RWPE1 (cell line): Measurements from ENCODE around the gene HOXB2.
A peak's percentile ranks its signal among the peaks of the same experiment; 100 is the strongest.

ENCODE experiments used
- CTCF ChIA-PET: fragments of 350-600 bp; sonication (Branson Sonifier 250); formaldehyde crosslinking; extraction: SDS; loops from one replicate; lab custom pipeline; 2021; lab: Yijun Ruan, JAX
- POLR2A ChIA-PET: fragments of 400-600 bp; formaldehyde crosslinking; extraction: SDS; loops from one replicate; lab custom pipeline; 2020; ENCODE audit warnings: antibody characterized with exemption; ENCODE audit not compliant: low non-redundant PET; lab: Yijun Ruan, JAX
- DNase-seq: peaks from one replicate; pipeline ENCODE4 v3.0.0; 2012; ENCODE audit warnings: low spot score
- H3K27ac ChIP-seq: fragments of 450-650 bp; 2 replicates; pipeline ENCODE4 v1.5.1; 2017
- TF ChIP-seq, protein P1 (sequence below): fragments of 450-650 bp; conservative IDR thresholded peaks from 2 replicates; pipeline ENCODE4 v1.5.1; 2017; ENCODE audit warnings: low read depth, mild to moderate bottlenecking

HOXB2 gene

DNA sequence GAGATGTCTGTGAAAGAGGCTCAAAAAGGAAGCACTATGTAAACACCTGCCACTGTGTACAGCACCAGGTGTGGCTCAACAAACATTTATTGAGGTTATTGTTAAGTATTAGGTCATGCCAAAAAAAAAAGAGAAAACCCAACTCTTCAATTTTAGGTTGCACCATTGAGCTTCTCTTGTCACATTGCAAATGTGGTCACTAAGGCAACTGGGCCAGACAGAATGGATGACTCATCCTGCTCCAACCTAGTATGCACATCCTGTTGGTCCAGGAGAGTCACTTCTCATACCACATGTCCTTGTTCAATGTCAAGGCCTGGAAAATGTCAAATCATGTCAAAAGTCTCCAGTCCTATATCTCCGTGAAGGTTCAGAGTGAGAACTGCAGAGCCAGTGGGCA, 39.1 kb downstream of the HOXB2 start:
- TF ChIP-seq, protein P1, sequence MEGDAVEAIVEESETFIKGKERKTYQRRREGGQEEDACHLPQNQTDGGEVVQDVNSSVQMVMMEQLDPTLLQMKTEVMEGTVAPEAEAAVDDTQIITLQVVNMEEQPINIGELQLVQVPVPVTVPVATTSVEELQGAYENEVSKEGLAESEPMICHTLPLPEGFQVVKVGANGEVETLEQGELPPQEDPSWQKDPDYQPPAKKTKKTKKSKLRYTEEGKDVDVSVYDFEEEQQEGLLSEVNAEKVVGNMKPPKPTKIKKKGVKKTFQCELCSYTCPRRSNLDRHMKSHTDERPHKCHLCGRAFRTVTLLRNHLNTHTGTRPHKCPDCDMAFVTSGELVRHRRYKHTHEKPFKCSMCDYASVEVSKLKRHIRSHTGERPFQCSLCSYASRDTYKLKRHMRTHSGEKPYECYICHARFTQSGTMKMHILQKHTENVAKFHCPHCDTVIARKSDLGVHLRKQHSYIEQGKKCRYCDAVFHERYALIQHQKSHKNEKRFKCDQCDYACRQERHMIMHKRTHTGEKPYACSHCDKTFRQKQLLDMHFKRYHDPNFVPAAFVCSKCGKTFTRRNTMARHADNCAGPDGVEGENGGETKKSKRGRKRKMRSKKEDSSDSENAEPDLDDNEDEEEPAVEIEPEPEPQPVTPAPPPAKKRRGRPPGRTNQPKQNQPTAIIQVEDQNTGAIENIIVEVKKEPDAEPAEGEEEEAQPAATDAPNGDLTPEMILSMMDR, result no peak
- no peak overlapping the region for H3K27ac ChIP-seq
- ChIA-PET CTCF (interaction anchor here (0.6 to 1.4 kb wide), 4 partner anchors 9 to 127 kb away, joined by 3 to 4 read pairs (median 4); no protein-coding TSS in a partner anchor), POLR2A (interaction anchor here (0.6 kb wide), 1 partner anchor 31 kb away, joined by 7 read pairs; no protein-coding TSS in a partner anchor)
- DNase-seq, result peak; percentile 41

DNA sequence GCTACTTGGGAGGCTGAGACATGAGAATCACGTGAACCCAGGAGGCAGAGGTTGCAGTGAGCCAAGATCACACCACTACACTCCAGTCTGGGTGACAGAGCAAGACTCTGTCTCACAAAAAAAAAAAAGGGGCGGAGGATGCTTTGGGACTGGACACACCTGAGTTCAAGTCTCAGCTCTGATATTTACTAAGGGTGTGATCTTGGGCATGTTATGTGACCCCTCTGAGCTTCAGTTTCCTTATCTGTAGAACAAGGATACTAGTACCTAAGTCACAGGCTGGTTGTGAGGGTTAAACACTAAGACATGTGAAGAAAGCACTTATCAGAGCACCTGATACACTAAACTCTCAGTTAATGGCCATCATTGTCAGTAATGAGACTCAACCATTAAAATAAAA, 40.0 kb downstream of the HOXB2 start:
- POLR2A ChIA-PET, result no interaction called here
- CTCF ChIA-PET, result interaction anchor here (1.4 kb wide), 1 partner anchor 8 kb away, joined by 4 read pairs; no protein-coding TSS in a partner anchor
- no peak overlapping the region for H3K27ac ChIP-seq
- TF ChIP-seq, protein P1, result no peak
- DNase-seq, result no peak

DNA sequence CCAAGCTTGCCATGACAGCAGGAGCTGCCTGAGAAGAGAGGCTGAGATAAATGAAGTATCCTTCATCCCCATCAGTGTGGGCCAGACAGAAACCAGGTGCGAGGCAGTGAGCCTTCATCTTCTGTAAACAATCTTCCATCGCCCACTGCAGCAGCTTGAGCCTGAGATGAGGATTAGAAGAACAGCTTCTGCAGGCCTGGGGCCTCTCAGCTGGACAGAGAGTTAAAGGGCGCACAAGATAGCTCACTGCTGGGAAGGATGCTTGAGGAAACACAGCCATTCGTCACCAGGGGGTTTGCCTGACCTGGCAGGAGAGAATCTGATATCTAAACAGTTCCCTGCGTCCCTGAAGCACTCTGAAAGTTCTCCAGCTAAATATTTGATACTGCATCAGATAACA, 41.2 kb downstream of the HOXB2 start:
- ChIA-PET CTCF (interaction anchor here (0.5 to 1.6 kb wide), 3 partner anchors 11 to 39 kb away, joined by 3 to 8 read pairs (median 7); no protein-coding TSS in a partner anchor), POLR2A (no interaction called here)
- no peak overlapping the region for H3K27ac ChIP-seq
- DNase-seq, result no peak
- TF ChIP-seq, protein P1, result no peak

DNA sequence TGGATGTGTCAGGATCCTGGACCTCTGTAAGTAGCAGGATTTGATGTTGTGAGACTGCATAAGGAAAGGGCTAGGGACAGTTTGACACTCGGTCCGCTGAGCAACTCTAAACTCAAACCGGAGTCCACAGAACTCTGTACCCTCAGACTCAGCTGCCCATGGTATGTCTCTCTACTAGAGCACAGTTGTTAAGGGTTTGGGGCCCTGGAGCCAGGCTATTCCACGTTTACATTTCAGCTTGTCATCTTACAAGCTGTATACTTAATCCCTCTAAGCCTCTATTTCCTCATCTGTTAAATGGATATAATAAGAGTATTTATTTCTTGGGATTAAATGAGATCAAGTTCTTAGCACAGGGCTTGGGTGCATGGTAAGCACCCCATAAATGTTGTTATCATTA, 42.0 kb downstream of the HOXB2 start:
- ChIA-PET CTCF (interaction anchor here (0.5 to 1.6 kb wide), 2 partner anchors 10 to 38 kb away, joined by 3 to 7 read pairs; no protein-coding TSS in a partner anchor), POLR2A (no interaction called here)
- no peak for DNase-seq
- H3K27ac ChIP-seq, result no peak overlapping the region
- TF ChIP-seq, protein P1, result no peak

DNA sequence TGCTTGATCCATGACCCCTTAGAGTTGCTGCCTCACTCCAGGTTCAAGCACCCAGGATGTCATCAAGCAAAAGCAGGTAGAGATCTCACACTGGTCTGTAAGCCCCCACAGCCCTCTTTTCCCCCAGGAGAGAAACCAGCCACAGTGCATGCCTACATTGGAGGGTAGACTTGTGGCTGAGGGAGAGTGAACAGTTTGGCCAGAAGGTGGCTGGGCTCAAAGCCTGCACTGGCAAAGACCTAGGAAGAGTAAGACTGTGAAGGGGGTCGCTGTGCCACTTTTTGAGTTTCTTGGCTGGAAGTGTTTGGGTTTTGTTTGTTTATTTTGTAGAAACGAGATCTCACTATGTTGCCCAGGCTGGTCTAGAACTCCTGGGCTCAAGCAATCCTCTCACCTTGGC, 42.6 kb downstream of the HOXB2 start:
- TF ChIP-seq, protein P1, result no peak
- H3K27ac ChIP-seq, result no peak overlapping the region
- DNase-seq, result no peak
- CTCF ChIA-PET, result no interaction called here
- POLR2A ChIA-PET, result no interaction called here

DNA sequence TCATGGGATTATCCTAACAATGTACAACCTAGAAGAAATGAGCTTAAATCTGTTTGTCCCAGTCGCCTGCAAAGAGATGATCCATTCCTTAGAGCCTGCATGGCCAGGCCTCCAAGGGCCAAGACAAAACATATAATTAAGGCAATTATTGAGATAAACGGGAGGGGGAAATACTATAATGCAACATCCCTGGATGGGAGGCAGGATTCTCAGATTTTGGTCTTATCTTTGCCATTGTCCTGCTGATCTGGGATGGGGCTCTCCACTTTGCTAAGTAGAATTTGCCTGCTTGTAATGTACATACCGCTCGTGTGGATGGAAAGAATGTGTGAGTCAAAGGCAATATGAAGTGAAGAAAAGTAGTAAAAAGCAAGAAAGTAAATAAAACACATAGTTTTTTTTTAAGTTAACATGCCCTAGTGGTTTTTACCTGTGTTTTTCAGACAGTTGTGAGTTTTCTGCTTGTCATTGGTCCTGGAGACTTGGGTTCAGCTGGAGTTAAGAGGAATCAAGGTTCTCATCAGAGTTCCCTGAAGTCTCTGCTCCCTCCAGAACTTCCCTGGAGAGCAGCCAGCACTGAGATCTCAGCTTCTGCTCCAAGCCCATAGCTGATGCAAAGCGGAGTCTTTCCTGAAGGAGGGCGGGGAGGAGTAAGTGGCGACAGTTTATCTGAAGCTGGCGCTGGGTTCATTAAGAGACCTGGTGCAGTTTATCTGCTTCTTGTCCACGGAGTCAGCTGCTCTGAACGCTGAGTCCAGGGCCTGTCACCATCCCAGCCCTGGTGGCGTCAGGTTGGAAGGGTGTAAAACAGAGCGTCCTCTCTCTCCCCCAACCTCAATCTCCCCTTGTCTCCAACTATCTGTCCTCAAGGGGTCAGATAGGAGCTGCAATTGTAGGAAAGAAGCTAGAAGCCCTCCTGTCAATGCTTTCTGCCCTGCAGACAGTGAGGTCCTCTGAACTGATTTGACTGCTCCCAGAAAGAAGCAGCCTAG, 44.2 kb downstream of the HOXB2 start:
- H3K27ac ChIP-seq, result no peak overlapping the region
- ChIA-PET POLR2A (no interaction called here), CTCF (interaction anchor here (0.5 kb wide), 1 partner anchor 55 kb away, joined by 4 read pairs; no protein-coding TSS in a partner anchor)
- TF ChIP-seq, protein P1, result no peak
- DNase-seq, result no peak
